ENCODE data around the gene FUT7. TPM values are rescaled to one million over a fixed set of nuclear protein-coding genes. Genes with fewer than 3 reads are reported as not detected.

FUT7 gene
- total and polyA plus RNA-seq, 3 donors from 2014 or later: 0.06 to 0.24 (median 0.24) TPM

DNA sequence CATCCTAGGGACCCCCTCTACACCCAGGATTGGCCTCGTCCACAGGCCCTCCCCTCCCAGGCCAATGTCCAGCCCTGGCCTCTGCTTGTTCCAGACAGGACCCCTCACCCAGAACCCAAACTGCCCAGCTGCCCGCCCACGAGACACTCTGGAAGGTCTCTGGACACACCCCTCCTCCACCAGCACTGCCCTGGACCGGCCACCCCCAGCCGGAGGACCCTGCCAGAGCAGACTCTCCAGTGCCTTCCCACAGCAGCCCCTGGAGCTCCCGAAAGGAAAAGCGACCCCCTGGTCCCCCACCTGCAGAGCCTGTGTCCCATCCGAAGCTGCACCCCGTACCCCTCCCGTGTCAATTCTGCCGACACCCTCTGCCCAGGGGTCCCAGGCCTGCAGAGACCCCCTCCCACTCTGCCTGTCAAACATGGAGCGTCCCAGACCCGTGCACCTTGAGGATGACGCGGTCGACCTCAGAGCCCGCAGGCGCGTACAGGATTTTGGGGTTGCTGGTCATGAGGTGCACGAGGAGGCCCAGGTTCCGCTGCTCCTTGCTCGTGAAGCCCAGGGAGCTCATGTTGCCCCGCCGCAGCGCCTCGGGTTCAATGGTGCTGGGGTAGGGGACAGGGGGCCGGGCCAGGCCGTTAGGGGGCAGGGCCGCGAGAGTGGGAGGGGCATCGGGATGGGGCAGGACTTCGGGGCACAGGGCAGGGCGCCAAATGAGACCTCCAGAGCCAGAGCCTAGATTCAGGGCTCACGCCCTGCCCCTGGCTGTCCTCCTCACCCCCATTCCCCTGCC lies 11.8 kb downstream of the FUT7 start:
- intact Hi-C loops (cut with DNase I; ENCODE audit: low total_unique reads): no loop called here
- no peaks in the 10 kb centered on the region for H3K9me3 ChIP-seq
- no peaks in the 10 kb centered on the region for H3K27me3 ChIP-seq
- H3K36me3 ChIP-seq (ENCODE audit: low read depth, missing control alignments): no peaks in the 10 kb centered on the region
- H3K27ac ChIP-seq: no peak overlapping the region
- 95 to 97% methylated on average over 13 to 34 of the region's 34 CpGs for whole genome bisulfite sequencing, 2 donors
- DNase-seq: no peak
- H3K4me3 ChIP-seq: no peak overlapping the region
- no peaks in the 10 kb centered on the region for H3K4me1 ChIP-seq
- TF ChIP-seq, protein P1, sequence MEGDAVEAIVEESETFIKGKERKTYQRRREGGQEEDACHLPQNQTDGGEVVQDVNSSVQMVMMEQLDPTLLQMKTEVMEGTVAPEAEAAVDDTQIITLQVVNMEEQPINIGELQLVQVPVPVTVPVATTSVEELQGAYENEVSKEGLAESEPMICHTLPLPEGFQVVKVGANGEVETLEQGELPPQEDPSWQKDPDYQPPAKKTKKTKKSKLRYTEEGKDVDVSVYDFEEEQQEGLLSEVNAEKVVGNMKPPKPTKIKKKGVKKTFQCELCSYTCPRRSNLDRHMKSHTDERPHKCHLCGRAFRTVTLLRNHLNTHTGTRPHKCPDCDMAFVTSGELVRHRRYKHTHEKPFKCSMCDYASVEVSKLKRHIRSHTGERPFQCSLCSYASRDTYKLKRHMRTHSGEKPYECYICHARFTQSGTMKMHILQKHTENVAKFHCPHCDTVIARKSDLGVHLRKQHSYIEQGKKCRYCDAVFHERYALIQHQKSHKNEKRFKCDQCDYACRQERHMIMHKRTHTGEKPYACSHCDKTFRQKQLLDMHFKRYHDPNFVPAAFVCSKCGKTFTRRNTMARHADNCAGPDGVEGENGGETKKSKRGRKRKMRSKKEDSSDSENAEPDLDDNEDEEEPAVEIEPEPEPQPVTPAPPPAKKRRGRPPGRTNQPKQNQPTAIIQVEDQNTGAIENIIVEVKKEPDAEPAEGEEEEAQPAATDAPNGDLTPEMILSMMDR (IDR thresholded peaks at IDR 0.05): no peak
- TF ChIP-seq POLR2A (IDR thresholded peaks at IDR 0.05): no peak

DNA sequence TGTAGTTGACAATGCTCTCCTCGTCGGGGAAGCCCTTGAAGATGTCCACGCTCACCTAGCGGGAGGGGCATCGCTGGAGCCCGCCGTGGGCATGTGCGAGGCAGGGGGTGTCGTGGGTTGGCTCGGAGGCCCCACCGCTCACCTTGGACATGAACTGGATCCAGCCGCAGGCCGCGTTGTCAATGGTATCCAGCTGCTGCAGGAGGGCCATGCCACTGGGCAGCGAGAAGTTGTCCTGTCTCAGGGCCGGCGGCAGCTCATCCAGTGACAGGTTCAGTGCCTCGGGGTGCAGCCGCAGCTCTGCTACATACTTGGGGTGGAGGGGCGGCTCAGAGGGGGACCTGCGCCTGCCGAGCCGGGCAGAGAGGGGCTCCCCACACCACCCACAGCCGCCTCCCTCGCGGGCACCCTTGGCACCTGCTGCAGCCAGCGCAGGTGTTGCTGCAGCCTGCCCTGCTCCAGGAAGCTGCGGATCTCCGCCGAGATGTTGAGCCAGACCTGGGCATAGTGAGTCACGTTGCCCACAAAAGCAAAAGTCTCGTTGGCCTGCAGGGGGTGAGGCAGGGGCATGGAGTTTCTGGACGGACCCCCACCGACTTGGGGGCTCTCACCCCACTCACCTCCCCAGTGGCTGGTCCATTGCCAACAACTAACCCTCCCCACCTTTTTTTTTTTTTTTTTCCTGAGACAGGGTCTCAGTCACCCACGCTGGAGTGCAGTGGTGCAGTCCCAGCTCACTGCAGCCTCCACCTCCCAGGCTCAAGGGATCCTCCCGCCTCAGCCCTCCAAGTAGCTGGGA lies 12.9 kb downstream of the FUT7 start:
- intact Hi-C loops (cut with DNase I; ENCODE audit: low total_unique reads): no loop called here
- H3K4me3 ChIP-seq: no peak overlapping the region
- no peak overlapping the region for H3K27ac ChIP-seq
- no peak for TF ChIP-seq POLR2A (IDR thresholded peaks at IDR 0.05)
- TF ChIP-seq, protein P1 (IDR thresholded peaks at IDR 0.05): no peak
- whole genome bisulfite sequencing, 2 donors: 95% methylated on average over 20 to 36 of the region's 36 CpGs
- no peaks in the 10 kb centered on the region for H3K27me3 ChIP-seq
- no peaks in the 10 kb centered on the region for H3K9me3 ChIP-seq
- no peaks in the 10 kb centered on the region for H3K36me3 ChIP-seq (ENCODE audit: low read depth, missing control alignments)
- no peaks in the 10 kb centered on the region for H3K4me1 ChIP-seq
- DNase-seq: no peak

DNA sequence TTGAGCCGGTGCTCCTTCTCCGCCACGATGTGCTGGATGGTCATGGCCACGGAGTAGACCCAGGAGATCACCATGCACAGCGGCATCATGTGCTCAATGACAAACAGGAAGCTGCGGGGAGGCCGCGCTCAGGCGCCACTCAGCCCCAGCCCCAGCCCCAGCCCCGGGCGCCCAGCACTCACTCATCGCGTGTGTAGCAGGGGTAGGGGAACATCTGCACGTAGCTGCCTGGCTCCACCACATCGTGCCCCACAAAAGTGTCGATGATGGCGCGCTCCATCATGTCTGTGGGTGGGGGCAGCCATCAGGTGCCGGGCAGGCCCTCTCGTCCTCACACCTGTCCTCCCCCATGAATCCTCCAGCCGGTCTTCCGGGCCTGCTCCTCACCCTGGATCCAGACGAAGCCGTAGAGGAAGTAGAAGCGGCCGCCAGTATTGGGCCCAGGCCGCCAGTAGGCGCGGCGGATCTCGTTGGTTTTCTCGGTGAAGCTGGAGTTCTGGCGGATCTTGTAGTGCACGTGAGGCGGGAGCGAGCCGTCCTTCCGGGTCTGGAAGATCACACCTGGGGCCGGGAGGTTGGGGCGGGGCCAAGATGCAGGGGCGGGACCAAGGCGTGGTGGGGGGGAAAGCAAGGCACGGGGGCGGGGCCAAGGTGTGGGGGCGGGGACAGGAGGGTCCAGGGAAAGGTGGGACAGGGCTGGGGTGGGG lies 13.9 kb downstream of the FUT7 start:
- Histone ChIP-seq H3K27ac (no peak overlapping the region), H3K36me3 (ENCODE audit: low read depth, missing control alignments) (no peaks in the 10 kb centered on the region), H3K4me1 (no peaks in the 10 kb centered on the region), H3K27me3 (no peaks in the 10 kb centered on the region), H3K9me3 (no peaks in the 10 kb centered on the region), H3K4me3 (no peak overlapping the region)
- intact Hi-C loops (cut with DNase I; ENCODE audit: low total_unique reads): no loop called here
- no peak for TF ChIP-seq POLR2A (IDR thresholded peaks at IDR 0.05)
- TF ChIP-seq, protein P1 (IDR thresholded peaks at IDR 0.05): no peak
- no peak for DNase-seq
- WGBS, 2 donors: 69 to 75% methylated on average over 28 to 40 of the region's 45 CpGs

DNA sequence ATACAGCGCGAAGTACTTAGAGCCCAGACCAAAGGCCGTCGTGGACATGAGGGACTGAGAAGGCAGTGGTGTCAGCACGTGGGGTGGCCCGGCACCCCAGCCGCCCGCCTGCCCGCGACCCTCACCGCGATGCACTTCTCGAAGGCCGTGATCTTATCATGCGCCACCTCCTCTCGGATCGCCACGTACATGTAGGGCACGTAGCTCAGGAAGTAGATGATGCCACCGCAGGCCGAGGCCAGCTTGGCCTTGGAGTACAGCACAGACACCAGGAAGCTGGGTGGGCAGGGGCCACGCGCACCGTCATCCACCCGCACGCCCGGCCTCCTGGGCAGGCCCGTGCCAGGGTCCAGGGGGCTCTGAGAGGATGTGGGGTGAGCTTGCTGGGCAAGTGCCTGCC lies 14.8 kb downstream of the FUT7 start:
- intact Hi-C loops (cut with DNase I; ENCODE audit: low total_unique reads): no loop called here
- DNase-seq: no peak
- 93 to 94% methylated on average over 23 to 28 of the region's 28 CpGs for WGBS, 2 donors
- H3K4me1 ChIP-seq: no peaks in the 10 kb centered on the region
- H3K27me3 ChIP-seq: no peaks in the 10 kb centered on the region
- H3K9me3 ChIP-seq: no peaks in the 10 kb centered on the region
- H3K4me3 ChIP-seq: no peak overlapping the region
- TF ChIP-seq, protein P1 (IDR thresholded peaks at IDR 0.05): no peak
- TF ChIP-seq POLR2A (IDR thresholded peaks at IDR 0.05): no peak
- H3K27ac ChIP-seq: no peak overlapping the region
- H3K36me3 ChIP-seq (ENCODE audit: low read depth, missing control alignments): no peaks in the 10 kb centered on the region
